ENCODE measurements around the gene DNTT. TPM values are rescaled to one million over a fixed set of nuclear protein-coding genes. Genes with fewer than 3 reads are reported as not detected.
"Not testable (repeated sequence)": the region's sequence is repeated elsewhere in the genome, so short reads cannot be mapped to it uniquely, and the experiment has no call there.

DNTT gene
- total and polyA plus RNA-seq, 9 of the 15 experiments (the other 6 are each of a cell fraction or from before 2014, with no cell fraction given): not detected

GRCh38 chr10:96306516-96306915 lies 2.3 kb downstream of the DNTT start (continued):
- no peak for TF ChIP-seq SLC30A9 (CRISPR knock-in tag; IDR thresholded peaks at IDR 0.05)

GRCh38 chr10:96308854-96309253 lies 4.6 kb downstream of the DNTT start:
- in situ Hi-C loops (cut with MboI); H3K4me2 ChIP-seq (ENCODE audit: insufficient read depth, low read length); POLR2A ChIA-PET; BruUV-seq (replicated peaks); intact Hi-C loops (cut with micrococcal nuclease); FAIRE-seq; H3K4me1 ChIP-seq (replicated peaks in 1 of 2; ENCODE audit: control insufficient read depth in 2 of 2, insufficient read depth in 2 of 2, low read length in 2 of 2); H3K9me3 ChIP-seq (replicated peaks; ENCODE audit: control insufficient read depth, insufficient read depth, low read depth, low read length); H3K36me3 ChIP-seq (ENCODE audit: control insufficient read depth, insufficient read depth, low read length); H2AFZ ChIP-seq (ENCODE audit: low read depth, low read length); H3K9ac ChIP-seq (ENCODE audit: insufficient read depth in 1 of 2, low read depth in 2 of 2, low read length in 2 of 2); DNase-seq (ENCODE audit: extremely low read depth in 1 of 4, low spot score in 3 of 4); ATAC-seq; H3K79me2 ChIP-seq (ENCODE audit: control insufficient read depth, insufficient read depth, low read length); H3K4me3 ChIP-seq; CTCF ChIA-PET (ENCODE audit: low intra/inter-chr PET ratio); H3K9me1 ChIP-seq (ENCODE audit: control insufficient read depth, insufficient read depth, low read length); H4K20me1 ChIP-seq (replicated peaks; ENCODE audit: control insufficient read depth, insufficient read depth, low read length); H3K27ac ChIP-seq (ENCODE audit: extremely low read depth, low read depth, low read length): not testable (repeated sequence)
- WGBS (ENCODE audit: insufficient coverage, low coverage, missing lambda C conversion rate): 0% methylated on average over 4 of the region's 4 CpGs
- H3K27me3 ChIP-seq (ENCODE audit: control insufficient read depth in 2 of 2, insufficient read depth in 2 of 2, low read length in 2 of 2): peaks cover 0 to 10% of the 10 kb centered on the region in 2 experiments; a peak in 4 of 5 replicates

GRCh38 chr10:96309628-96310320 lies 5.5 kb downstream of the DNTT start:
- intact Hi-C loops (cut with micrococcal nuclease): no loop called here
- ChIA-PET CTCF (ENCODE audit: low intra/inter-chr PET ratio) (no interaction called here), POLR2A (interaction anchor here (0.6 kb wide), 1 partner anchor 24 kb away, joined by 3 read pairs; no protein-coding TSS in a partner anchor)
- Histone ChIP-seq H3K27ac (ENCODE audit: extremely low read depth, low read depth, low read length) (no peak overlapping the region), H4K20me1 (replicated peaks; ENCODE audit: control insufficient read depth, insufficient read depth, low read length) (no peaks in the 10 kb centered on the region), H3K9me1 (ENCODE audit: control insufficient read depth, insufficient read depth, low read length) (no peaks in the 10 kb centered on the region), H3K9me3 (replicated peaks; ENCODE audit: control insufficient read depth, insufficient read depth, low read depth, low read length) (no peaks in the 10 kb centered on the region), H3K4me3 (no peak overlapping the region), H3K9ac (ENCODE audit: insufficient read depth in 1 of 2, low read depth in 2 of 2, low read length in 2 of 2) (no peak overlapping the region), H3K4me1 (replicated peaks in 1 of 2; ENCODE audit: control insufficient read depth in 2 of 2, insufficient read depth in 2 of 2, low read length in 2 of 2) (no peaks in the 10 kb centered on the region), H3K79me2 (ENCODE audit: control insufficient read depth, insufficient read depth, low read length) (no peaks in the 10 kb centered on the region), H2AFZ (ENCODE audit: low read depth, low read length) (no peak overlapping the region), H3K27me3 (ENCODE audit: control insufficient read depth in 2 of 2, insufficient read depth in 2 of 2, low read length in 2 of 2) (peaks cover 0 to 5% of the 10 kb centered on the region in 2 experiments; a peak in 3 of 5 replicates), H3K36me3 (ENCODE audit: control insufficient read depth, insufficient read depth, low read length) (no peaks in the 10 kb centered on the region), H3K4me2 (ENCODE audit: insufficient read depth, low read length) (no peak overlapping the region)
- no peak for DNase-seq (ENCODE audit: extremely low read depth in 1 of 4, low spot score in 3 of 4)
- no peak for ATAC-seq
- no peak for FAIRE-seq
- 0% methylated on average over 3 of the region's 3 CpGs for WGBS (ENCODE audit: insufficient coverage, low coverage, missing lambda C conversion rate)
- BruUV-seq (replicated peaks): no TSS peak
- in situ Hi-C loops (cut with MboI): no loop called here
- TF ChIP-seq ZNF354B (CRISPR knock-in tag; IDR thresholded peaks at IDR 0.05): no peak
- no peak for TF ChIP-seq ZNF57 (CRISPR knock-in tag; IDR thresholded peaks at IDR 0.05)
- no peak for TF ChIP-seq NR2C1 (IDR thresholded peaks at IDR 0.05)
- TF ChIP-seq NR2C1 (tag; IDR thresholded peaks at IDR 0.05): no peak
- TF ChIP-seq DEAF1 (CRISPR knock-in tag; IDR thresholded peaks at IDR 0.05): no peak
- TF ChIP-seq STAT5B (CRISPR knock-in tag; IDR thresholded peaks at IDR 0.05): no peak
- TF ChIP-seq CREB3L1 (IDR thresholded peaks at IDR 0.05; ENCODE audit: borderline replicate concordance, low read depth): no peak
- TF ChIP-seq SIX5 (IDR thresholded peaks at IDR 0.05; ENCODE audit: borderline replicate concordance in 1 of 2, insufficient read depth in 1 of 2, low read depth in 1 of 2, low read length in 2 of 2): no peak
- no peak for TF ChIP-seq ADNP (tag; IDR thresholded peaks at IDR 0.05)
- TF ChIP-seq POLR3A (IDR thresholded peaks at IDR 0.05; ENCODE audit: borderline replicate concordance, extremely low read depth, insufficient read depth, insufficient read length): no peak

Data from K562 (cell line).